Tibial nerve (tissue), 4 donors: ENCODE data around the gene MRLN. TPM values are rescaled to one million over a fixed set of nuclear protein-coding genes. Genes with fewer than 3 reads are reported as not detected.
"Not testable (repeated sequence)": the region's sequence is repeated elsewhere in the genome, so short reads cannot be mapped to it uniquely, and the experiment has no call there.

Experiments
- DNase-seq, 2 donors: peaks; one replicate each; pipeline ENCODE4 v3.0.0-alpha.2; 2019; ENCODE audit warnings: low spot score in 2 of 2
- H3K27ac ChIP-seq, 4 donors: fragments of 200-600 bp; sonication (generic) in 3 of 4; one replicate each; pipeline ENCODE4 v1.5.1; 2017 to 2019; ENCODE audit warnings: mild to moderate bottlenecking in 1 of 4
- H3K27me3 ChIP-seq, 2 donors: fragments of 200-600 bp; sonication (generic) in 1 of 2; one replicate each; pipeline versions ENCODE4 v1.5.1 to v1.6.0; 2017 to 2019
- H3K36me3 ChIP-seq, 3 donors: fragments of 200-600 bp; sonication (generic); one replicate each; pipeline ENCODE4 v1.5.1; 2018 to 2019
- H3K4me1 ChIP-seq, 4 donors: fragments of 200-600 bp; sonication (generic) in 3 of 4; one replicate each; pipeline ENCODE4 v1.5.1; 2017 to 2019
- H3K4me3 ChIP-seq, 4 donors: fragments of 200-600 bp; sonication (generic) in 3 of 4; one replicate each; pipeline ENCODE4 v1.5.1; 2017 to 2019; ENCODE audit warnings: mild to moderate bottlenecking in 1 of 4, moderate library complexity in 1 of 4
- H3K9me3 ChIP-seq, 4 donors: fragments of 200-600 bp; sonication (generic) in 3 of 4; one replicate each; pipeline ENCODE4 v1.5.1; 2017 to 2019
- EP300 ChIP-seq, 2 donors: sonication (generic); formaldehyde crosslinking; IDR thresholded peaks; one replicate each; pipeline ENCODE4 v1.6.1; 2017; ENCODE audit warnings: antibody characterized with exemption in 2 of 2, mild to moderate bottlenecking in 1 of 2
- POLR2A ChIP-seq, 2 donors: fragments of 450-650 bp; IDR thresholded peaks; one replicate each; pipeline ENCODE4 v1.6.1; 2017; ENCODE audit warnings: antibody characterized with exemption in 2 of 2, mild to moderate bottlenecking in 2 of 2, moderate library complexity in 2 of 2
- WGBS, 2 donors: methylation state at CpG; one replicate each; pipeline ENCODE4 v1.1.5; 2018; 5-methylcytosine and 5-hydroxymethylcytosine counted together
- total RNA-seq, 4 donors: library from RNA; depleted of rRNA; stranded (reverse); fragments of >200 nt; gene quantifications; one replicate each; pipeline ENCODE4 v1.1.0, GENCODE V29; 2016
- TF ChIP-seq, protein P1 (sequence below), 5 experiments: fragments of 200-600 bp in 3 of 5; fragments of 450-650 bp in 2 of 5; sonication (generic) in 3 of 5; IDR thresholded peaks; one replicate each; pipeline ENCODE4 v1.5.1; 2016 to 2019; ENCODE audit warnings: antibody characterized with exemption in 5 of 5, mild to moderate bottlenecking in 3 of 5, moderate library complexity in 2 of 5

Gene MRLN
- total RNA-seq, 4 donors from 2014 or later = not detected

DNA sequence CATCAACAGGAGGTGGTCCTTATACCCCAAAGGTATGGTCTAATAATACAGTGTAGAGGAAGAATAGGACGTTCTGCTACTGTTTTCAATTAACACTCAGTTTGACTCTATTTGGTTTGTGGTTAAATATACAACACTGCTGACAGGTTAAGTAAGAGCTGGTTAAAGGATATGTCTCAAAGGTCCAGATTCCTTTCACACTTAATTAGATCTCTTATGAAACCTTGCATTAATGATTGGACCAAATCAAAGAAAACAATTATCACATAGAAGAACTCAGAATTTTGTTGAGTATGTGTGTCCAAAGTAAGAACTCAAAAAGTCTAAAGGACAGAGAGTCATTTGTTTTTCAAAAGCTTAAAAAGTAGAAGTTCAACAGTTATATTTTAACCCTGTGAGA is 18.0 kb downstream of the MRLN start:
- Histone ChIP-seq H3K27ac (no peak overlapping the region), H3K4me1 (no peaks in the 10 kb centered on the region), H3K36me3 (no peaks in the 10 kb centered on the region), H3K27me3 (no peaks in the 10 kb centered on the region), H3K4me3 (no peak overlapping the region), H3K9me3 (no peaks in the 10 kb centered on the region)
- DNase-seq = no peak
- 37 to 44% methylated on average over 1 of the region's 1 CpG for WGBS, 2 donors
- no peak for TF ChIP-seq EP300 (IDR thresholded peaks at IDR 0.05)
- TF ChIP-seq POLR2A (IDR thresholded peaks at IDR 0.05) = no peak
- TF ChIP-seq, protein P1, sequence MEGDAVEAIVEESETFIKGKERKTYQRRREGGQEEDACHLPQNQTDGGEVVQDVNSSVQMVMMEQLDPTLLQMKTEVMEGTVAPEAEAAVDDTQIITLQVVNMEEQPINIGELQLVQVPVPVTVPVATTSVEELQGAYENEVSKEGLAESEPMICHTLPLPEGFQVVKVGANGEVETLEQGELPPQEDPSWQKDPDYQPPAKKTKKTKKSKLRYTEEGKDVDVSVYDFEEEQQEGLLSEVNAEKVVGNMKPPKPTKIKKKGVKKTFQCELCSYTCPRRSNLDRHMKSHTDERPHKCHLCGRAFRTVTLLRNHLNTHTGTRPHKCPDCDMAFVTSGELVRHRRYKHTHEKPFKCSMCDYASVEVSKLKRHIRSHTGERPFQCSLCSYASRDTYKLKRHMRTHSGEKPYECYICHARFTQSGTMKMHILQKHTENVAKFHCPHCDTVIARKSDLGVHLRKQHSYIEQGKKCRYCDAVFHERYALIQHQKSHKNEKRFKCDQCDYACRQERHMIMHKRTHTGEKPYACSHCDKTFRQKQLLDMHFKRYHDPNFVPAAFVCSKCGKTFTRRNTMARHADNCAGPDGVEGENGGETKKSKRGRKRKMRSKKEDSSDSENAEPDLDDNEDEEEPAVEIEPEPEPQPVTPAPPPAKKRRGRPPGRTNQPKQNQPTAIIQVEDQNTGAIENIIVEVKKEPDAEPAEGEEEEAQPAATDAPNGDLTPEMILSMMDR (IDR thresholded peaks at IDR 0.05) = no peak

DNA sequence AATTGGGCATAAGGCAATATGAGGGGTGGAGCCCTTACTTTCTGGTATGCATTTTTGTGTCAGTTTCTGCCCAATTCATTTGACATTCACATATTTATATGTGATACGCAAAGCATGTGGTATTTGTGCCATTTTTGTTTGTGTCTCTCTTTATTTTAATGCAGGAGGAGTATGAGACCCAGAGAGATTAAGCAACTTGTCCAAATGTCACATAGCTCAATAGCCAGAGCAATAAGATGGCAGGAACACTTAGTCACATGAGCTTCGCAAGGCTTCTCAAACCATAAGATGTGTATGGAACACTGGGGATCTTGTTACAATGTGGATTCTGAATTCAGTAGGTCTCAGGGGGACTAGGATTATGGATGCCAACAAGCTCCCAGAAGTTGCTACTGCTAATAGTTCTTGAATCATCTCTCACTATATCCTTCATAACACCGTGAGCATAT is 19.2 kb downstream of the MRLN start:
- no peaks in the 10 kb centered on the region for H3K9me3 ChIP-seq
- H3K4me1 ChIP-seq = no peaks in the 10 kb centered on the region
- WGBS, 2 donors = 74 to 86% methylated on average over 3 of the region's 3 CpGs
- no peaks in the 10 kb centered on the region for H3K36me3 ChIP-seq
- TF ChIP-seq, protein P1 (IDR thresholded peaks at IDR 0.05) = no peak
- TF ChIP-seq EP300 (IDR thresholded peaks at IDR 0.05) (no peak), POLR2A (IDR thresholded peaks at IDR 0.05) (no peak)
- H3K27me3 ChIP-seq = no peaks in the 10 kb centered on the region
- H3K27ac ChIP-seq = no peak overlapping the region
- no peak overlapping the region for H3K4me3 ChIP-seq
- DNase-seq = no peak

DNA sequence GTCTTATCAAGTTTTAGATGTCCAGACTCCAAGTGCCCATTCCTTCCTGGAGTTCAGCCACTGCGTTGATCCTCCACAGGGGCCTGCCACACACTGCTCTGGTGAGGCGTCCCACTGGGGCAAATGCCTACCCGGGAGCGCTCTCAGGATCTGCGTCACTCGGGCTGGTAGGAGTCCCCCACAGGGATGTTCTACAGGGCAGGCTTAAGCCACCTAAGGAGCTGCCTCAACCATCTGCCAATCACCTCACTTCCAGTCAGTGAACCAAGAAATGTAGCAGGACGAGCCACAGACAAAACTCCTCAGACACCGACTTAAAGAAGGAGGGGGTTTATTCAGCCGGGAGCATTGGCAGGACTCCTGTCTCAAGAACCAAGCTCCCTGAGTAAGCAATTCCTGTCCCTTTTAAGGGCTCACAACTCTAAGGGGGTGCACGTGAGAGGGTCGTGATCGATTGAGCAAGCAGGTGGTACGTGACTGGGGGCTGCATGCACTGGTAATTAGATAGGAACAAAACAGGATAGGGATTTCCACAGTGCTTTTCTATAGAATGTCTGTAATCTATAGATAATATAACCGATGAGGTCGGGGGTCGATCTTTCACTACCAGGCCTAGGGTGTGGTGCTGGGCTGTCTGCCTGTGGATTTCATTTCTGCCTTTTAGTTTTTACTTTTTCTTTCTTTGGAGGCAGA is 19.8 kb downstream of the MRLN start:
- H3K4me3 ChIP-seq, H3K9me3 ChIP-seq, H3K36me3 ChIP-seq, H3K27me3 ChIP-seq, DNase-seq, H3K4me1 ChIP-seq, H3K27ac ChIP-seq: not testable (repeated sequence)
- WGBS, 2 donors = 93 to 94% methylated on average over 16 of the region's 16 CpGs

DNA sequence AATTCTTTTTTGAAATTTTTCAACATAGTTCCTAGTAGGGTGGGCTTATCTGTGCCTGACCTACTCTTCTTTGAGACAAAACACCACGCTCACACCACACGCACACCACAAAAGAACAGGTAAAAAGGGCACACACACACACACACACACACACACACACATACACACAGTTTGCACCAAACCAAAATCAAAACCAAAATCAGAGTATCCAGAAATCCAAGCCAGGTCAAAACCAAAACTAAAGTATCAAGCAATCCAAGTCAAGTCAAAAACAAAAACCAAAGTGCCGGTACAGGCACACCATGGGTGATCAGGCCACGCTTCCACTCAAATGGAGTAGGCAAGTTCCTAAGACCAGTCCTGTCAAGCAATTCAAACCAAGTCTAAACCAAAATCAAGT is 20.4 kb downstream of the MRLN start:
- not testable (repeated sequence) for H3K27ac ChIP-seq, H3K27me3 ChIP-seq, DNase-seq, H3K4me1 ChIP-seq, H3K36me3 ChIP-seq, H3K9me3 ChIP-seq, H3K4me3 ChIP-seq
- WGBS, 2 donors = 86 to 99% methylated on average over 4 of the region's 4 CpGs

DNA sequence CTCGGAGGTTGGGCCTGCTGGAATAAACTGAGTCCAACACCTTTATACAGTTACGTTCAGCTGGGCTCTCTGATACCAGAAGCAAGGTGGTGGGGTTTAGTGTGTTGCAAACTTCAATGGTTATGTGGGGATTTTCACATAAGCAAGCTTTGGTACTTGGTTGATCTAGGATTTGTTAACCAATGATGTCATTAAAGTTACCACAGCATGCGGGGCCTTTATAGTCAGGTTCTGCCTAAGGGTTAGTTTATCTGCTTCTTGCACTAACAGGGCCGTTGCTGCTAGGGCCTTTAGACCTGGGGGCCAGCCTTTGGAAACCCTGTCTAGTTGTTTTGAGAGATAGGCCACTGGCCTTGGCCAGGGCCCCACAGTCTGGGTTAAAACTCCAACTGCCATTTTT is 24.1 kb downstream of the MRLN start:
- WGBS, 2 donors = 89 to 95% methylated on average over 4 of the region's 4 CpGs

DNA sequence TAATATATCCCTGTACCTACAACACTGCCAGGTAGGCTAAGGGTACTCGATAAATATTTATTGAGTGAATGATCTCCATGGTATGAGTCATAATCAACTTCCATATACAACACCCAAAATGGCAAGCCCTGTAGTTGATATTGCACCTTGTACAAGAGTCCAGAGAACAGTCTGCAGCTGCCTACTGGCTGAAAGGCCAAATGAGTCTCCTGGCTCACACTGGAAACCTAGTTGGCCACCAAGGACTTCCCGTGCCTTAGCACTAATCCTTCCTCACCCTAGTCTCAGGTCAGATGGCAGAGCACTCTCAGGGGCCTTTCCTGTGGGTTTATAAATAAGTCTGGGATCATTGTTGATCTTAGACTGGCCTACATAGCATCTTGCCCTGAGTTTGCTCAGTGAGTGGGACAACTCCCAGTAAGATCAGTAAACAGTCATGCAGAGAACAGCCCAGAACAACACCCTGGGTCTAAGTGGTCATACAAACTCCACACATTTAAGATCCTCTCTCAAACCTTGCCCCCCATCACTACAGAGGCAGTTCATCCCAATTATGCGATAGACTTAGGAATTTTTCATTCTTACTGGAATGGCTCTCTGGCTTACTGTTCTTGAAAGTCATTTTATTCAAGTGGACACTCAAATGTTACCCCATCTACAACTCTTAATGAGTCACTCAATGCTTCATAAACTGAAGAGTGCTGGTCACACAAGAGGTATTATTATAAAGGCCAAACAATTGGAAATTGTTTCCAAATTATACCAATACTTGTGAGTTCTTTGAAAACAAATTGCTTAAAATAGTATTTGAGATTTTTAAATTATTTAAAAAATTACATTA is 28.9 kb downstream of the MRLN start:
- Histone ChIP-seq H3K36me3 (no peaks in the 10 kb centered on the region), H3K4me3 (no peak overlapping the region), H3K27me3 (no peaks in the 10 kb centered on the region), H3K9me3 (no peaks in the 10 kb centered on the region), H3K27ac (no peak overlapping the region), H3K4me1 (no peaks in the 10 kb centered on the region)
- TF ChIP-seq, protein P1 (IDR thresholded peaks at IDR 0.05) = no peak
- no peak for TF ChIP-seq POLR2A (IDR thresholded peaks at IDR 0.05)
- TF ChIP-seq EP300 (IDR thresholded peaks at IDR 0.05) = no peak
- 84 to 85% methylated on average over 3 of the region's 3 CpGs for WGBS, 2 donors
- DNase-seq = no peak

More for the DNA sequence above, 24.1 kb downstream of the MRLN start:
- H3K4me1 ChIP-seq, H3K9me3 ChIP-seq, DNase-seq, H3K27ac ChIP-seq, H3K27me3 ChIP-seq, H3K4me3 ChIP-seq, H3K36me3 ChIP-seq: not testable (repeated sequence)
